Neural cell (in vitro differentiated cells): Measurements from ENCODE around the gene OST4.

Experiments
- CTCF ChIP-seq: fragments of 450-650 bp; IDR thresholded peaks from 2 replicates; pipeline ENCODE4 v1.5.1; 2014; ENCODE audit warnings: antibody characterized with exemption, mild to moderate bottlenecking, moderate library complexity; ENCODE audit not compliant: poor library complexity, severe bottlenecking
- EP300 ChIP-seq: fragments of 450-650 bp; conservative IDR thresholded peaks from 2 replicates; pipeline ENCODE4 v1.6.1; 2014; ENCODE audit warnings: antibody characterized with exemption, mild to moderate bottlenecking, moderate library complexity; ENCODE audit not compliant: poor library complexity, severe bottlenecking
- EZH2 ChIP-seq: fragments of 200-600, 300-800 bp; shearing (Covaris generic), sonication (generic); IDR thresholded peaks from 2 replicates; pipeline ENCODE4 v1.6.1; 2014; ENCODE audit warnings: antibody characterized with exemption, low read length, borderline replicate concordance, mild to moderate bottlenecking; ENCODE audit not compliant: insufficient read depth, poor library complexity, severe bottlenecking
- MXI1 ChIP-seq: fragments of 450-650 bp; conservative IDR thresholded peaks from 2 replicates; pipeline ENCODE4 v1.6.1; 2014; ENCODE audit warnings: antibody characterized with exemption, mild to moderate bottlenecking; ENCODE audit not compliant: poor library complexity, severe bottlenecking
- POLR2AphosphoS5 ChIP-seq: IDR thresholded peaks from 2 replicates; pipeline ENCODE4 v1.6.1; 2012
- RAD21 ChIP-seq: fragments of 450-650 bp; conservative IDR thresholded peaks from 2 replicates; pipeline ENCODE4 v1.6.1; 2014; ENCODE audit warnings: antibody characterized with exemption, mild to moderate bottlenecking, moderate library complexity
- SMC3 ChIP-seq: fragments of 450-650 bp; conservative IDR thresholded peaks from 2 replicates; pipeline ENCODE4 v1.6.1; 2014; ENCODE audit warnings: antibody characterized with exemption, mild to moderate bottlenecking, moderate library complexity; ENCODE audit not compliant: poor library complexity
- TAF1 ChIP-seq: IDR thresholded peaks from 2 replicates; pipeline ENCODE4 v1.6.1; 2012; ENCODE audit warnings: low read depth
- TF ChIP-seq, protein P1 (sequence below): IDR thresholded peaks from 2 replicates; pipeline ENCODE4 v1.6.1; 2012; ENCODE audit warnings: borderline replicate concordance

GRCh38 chr2:27070653-27071276, 689 bp downstream of the OST4 start:
- TF ChIP-seq EZH2 (no peak), TAF1 (no peak), CTCF (no peak), POLR2AphosphoS5 (no peak), EP300 (no peak), RAD21 (no peak), SMC3 (no peak), MXI1 (no peak)
- TF ChIP-seq, protein P1, sequence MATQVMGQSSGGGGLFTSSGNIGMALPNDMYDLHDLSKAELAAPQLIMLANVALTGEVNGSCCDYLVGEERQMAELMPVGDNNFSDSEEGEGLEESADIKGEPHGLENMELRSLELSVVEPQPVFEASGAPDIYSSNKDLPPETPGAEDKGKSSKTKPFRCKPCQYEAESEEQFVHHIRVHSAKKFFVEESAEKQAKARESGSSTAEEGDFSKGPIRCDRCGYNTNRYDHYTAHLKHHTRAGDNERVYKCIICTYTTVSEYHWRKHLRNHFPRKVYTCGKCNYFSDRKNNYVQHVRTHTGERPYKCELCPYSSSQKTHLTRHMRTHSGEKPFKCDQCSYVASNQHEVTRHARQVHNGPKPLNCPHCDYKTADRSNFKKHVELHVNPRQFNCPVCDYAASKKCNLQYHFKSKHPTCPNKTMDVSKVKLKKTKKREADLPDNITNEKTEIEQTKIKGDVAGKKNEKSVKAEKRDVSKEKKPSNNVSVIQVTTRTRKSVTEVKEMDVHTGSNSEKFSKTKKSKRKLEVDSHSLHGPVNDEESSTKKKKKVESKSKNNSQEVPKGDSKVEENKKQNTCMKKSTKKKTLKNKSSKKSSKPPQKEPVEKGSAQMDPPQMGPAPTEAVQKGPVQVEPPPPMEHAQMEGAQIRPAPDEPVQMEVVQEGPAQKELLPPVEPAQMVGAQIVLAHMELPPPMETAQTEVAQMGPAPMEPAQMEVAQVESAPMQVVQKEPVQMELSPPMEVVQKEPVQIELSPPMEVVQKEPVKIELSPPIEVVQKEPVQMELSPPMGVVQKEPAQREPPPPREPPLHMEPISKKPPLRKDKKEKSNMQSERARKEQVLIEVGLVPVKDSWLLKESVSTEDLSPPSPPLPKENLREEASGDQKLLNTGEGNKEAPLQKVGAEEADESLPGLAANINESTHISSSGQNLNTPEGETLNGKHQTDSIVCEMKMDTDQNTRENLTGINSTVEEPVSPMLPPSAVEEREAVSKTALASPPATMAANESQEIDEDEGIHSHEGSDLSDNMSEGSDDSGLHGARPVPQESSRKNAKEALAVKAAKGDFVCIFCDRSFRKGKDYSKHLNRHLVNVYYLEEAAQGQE = no peak
